HL-60/S4 treated with phorbol 12-myristate 13-acetate at 8.2 ng/mL for 4 days and 3 days (cell line): ENCODE data around the gene NARS2.

ENCODE experiments used
- in situ Hi-C: fragments of 300-500 bp; cut with MboI; formaldehyde crosslinking; loops from 2 replicates; pipeline ENCODE4 v1.15.0; 2022; ENCODE audit warnings: low sequenced_read_pairs

Gene NARS2

GRCh38 chr11:78390809-78391208, 183.9 kb downstream of the NARS2 start:
- in situ Hi-C loops: no loop called here

GRCh38 chr11:78386215-78386941, 188.3 kb downstream of the NARS2 start:
- in situ Hi-C loops: no loop called here
